ENCODE measurements around the gene UMOD. TPM values are rescaled to one million over a fixed set of nuclear protein-coding genes. Genes with fewer than 3 reads are reported as not detected.

UMOD gene
- total and polyA plus RNA-seq, 4 donors = not detected

DNA sequence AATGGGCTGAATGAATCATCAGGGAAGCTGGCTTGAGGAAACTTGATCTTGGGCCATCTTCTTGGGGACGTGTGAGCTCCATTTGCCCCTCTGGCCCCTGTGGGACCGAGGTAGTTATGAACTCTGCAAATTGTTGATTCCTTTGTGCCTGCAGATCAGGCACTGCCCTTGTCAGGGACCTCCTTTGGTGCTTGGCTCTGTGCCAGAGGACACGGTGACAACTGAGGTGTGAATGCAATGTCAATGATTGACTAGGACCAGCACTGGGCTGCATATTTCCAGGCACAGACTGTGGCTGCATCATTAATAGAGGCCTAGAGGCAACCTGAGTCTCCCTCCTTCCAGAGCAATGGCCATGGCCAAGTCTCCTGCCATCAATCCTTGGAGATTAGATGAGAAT lies 28.3 kb upstream of the UMOD start:
- no peaks in the 10 kb centered on the region for H3K36me3 ChIP-seq (ENCODE audit: control insufficient read depth in 1 of 2, insufficient read depth in 2 of 2, low read length in 1 of 2)
- H3K4me1 ChIP-seq (ENCODE audit: control insufficient read depth in 1 of 2, insufficient read depth in 2 of 2, low read length in 2 of 2) = no peaks in the 10 kb centered on the region
- WGBS, 2 donors = 50 to 61% methylated on average over 3 of the region's 3 CpGs
- no peak overlapping the region for H3K27ac ChIP-seq (ENCODE audit: low read depth in 1 of 2, low read length in 2 of 2)
- intact Hi-C loops (cut with DNase I) = no loop called here
- no peaks in the 10 kb centered on the region for H3K9me3 ChIP-seq (ENCODE audit: control insufficient read depth, low read length)
- ATAC-seq (ENCODE audit: low FRiP score) (no peak), DNase-seq (no peak)
- H3K27me3 ChIP-seq (ENCODE audit: control insufficient read depth in 1 of 2, insufficient read depth in 2 of 2, low read length in 1 of 2) = no peaks in the 10 kb centered on the region
- H3K4me3 ChIP-seq (ENCODE audit: low read length in 2 of 2) = no peak overlapping the region

DNA sequence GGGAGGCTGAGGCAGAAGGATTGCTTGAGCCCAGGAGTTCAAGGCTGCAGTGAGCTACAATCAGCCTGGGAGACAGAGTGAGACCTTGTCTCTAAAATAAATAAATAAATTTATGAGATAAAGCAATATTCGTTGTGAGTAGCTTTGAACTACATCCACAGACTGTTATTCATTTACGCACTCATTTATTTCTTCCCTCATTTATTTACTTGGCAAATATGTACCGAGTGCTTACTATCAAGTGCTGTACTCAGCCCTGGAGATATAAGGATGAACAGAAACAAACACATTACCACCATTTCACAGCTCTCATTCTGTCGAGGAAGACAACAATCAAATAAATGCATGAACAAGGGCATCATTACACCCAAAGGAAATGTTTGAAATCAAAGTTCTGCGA lies 24.7 kb upstream of the UMOD start:
- Histone ChIP-seq H3K4me1 (ENCODE audit: control insufficient read depth in 1 of 2, insufficient read depth in 2 of 2, low read length in 2 of 2) (no peaks in the 10 kb centered on the region), H3K27ac (ENCODE audit: low read depth in 1 of 2, low read length in 2 of 2) (no peak overlapping the region), H3K4me3 (ENCODE audit: low read length in 2 of 2) (no peak overlapping the region), H3K27me3 (ENCODE audit: control insufficient read depth in 1 of 2, insufficient read depth in 2 of 2, low read length in 1 of 2) (no peaks in the 10 kb centered on the region), H3K36me3 (ENCODE audit: control insufficient read depth in 1 of 2, insufficient read depth in 2 of 2, low read length in 1 of 2) (no peaks in the 10 kb centered on the region), H3K9me3 (ENCODE audit: control insufficient read depth, low read length) (peaks cover 1% of the 10 kb centered on the region)
- intact Hi-C loops (cut with DNase I) = no loop called here
- DNase-seq (no peak), ATAC-seq (ENCODE audit: low FRiP score) (no peak)
- WGBS, 2 donors = 72 to 75% methylated on average over 5 of the region's 5 CpGs

DNA sequence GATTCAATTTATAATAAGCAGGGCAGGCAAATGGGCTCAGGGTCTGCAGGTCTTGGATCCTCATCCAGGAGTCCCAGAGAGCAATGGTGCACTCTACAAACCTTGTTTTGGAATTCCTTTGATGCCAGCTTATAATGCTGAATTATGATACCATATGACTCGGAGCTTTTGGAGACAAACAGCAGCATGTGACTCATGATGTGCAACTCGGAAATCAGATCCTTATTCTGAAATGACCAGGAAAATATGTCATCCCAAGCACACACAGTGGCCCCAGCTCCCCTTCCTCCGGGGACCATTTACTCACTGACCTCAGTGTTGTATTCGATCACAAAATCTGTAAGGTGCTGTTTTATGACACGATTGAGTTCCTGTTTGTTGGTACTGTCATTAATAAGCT lies 20.2 kb upstream of the UMOD start:
- peaks cover 1% of the 10 kb centered on the region for H3K9me3 ChIP-seq (ENCODE audit: control insufficient read depth, low read length)
- DNase-seq (no peak), ATAC-seq (ENCODE audit: low FRiP score) (no peak)
- no peaks in the 10 kb centered on the region for H3K36me3 ChIP-seq (ENCODE audit: control insufficient read depth in 1 of 2, insufficient read depth in 2 of 2, low read length in 1 of 2)
- H3K27ac ChIP-seq (ENCODE audit: low read depth in 1 of 2, low read length in 2 of 2) = no peak overlapping the region
- intact Hi-C loops (cut with DNase I) = no loop called here
- H3K4me3 ChIP-seq (ENCODE audit: low read length in 2 of 2) = no peak overlapping the region
- WGBS, 2 donors = 72 to 78% methylated on average over 5 of the region's 5 CpGs
- no peaks in the 10 kb centered on the region for H3K4me1 ChIP-seq (ENCODE audit: control insufficient read depth in 1 of 2, insufficient read depth in 2 of 2, low read length in 2 of 2)
- H3K27me3 ChIP-seq (ENCODE audit: control insufficient read depth in 1 of 2, insufficient read depth in 2 of 2, low read length in 1 of 2) = peaks cover 0 to 2% of the 10 kb centered on the region in 2 donors

DNA sequence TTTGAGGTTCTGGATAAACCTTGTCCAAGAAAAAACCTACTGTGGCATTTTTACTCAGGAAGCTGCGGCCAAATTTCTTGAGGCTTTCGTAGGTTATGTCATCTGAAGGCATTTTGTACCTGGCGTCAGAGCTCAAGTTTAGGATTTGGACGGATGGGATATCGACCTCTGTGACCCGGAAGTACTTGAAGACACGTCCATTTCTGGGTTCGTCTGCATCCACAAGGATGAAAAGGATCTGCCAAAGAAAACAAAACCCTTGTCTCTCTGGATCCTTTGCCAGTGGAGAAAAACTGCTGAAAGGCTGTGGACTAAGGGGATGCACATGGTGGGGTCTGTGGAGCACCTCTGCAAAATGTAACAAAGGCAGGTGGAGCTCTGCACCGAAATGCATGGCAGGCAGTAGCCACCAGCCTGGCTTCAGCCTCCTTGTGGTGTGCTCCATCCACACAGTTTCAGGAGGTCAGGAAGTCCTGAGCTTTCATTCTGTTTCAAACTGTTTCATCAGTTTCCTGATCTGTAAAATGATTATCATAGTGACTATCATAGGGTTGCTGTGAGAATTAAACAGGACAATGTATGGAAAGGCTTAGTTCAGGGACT lies 17.0 kb upstream of the UMOD start:
- WGBS, 2 donors = 65 to 67% methylated on average over 9 of the region's 9 CpGs
- intact Hi-C loops (cut with DNase I) = no loop called here

DNA sequence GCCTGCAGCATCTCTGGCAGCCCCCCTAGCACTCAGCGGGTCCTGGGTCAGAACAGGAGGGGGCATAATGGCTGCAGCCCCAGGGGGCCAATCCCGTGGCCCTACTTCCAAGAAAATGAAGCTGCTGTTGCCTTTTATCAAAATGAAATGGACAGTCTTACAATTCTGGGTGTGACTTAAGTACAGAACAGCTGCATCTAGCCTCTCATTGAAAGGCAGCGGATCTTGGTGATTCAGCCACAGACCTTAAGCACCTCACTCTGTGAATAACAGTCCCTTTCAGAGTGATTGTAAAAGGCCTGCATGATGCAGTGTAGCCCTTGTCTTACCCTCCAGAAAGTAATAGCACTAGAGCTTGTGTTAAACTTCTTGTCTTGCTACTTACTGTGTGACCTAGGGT lies 11.5 kb upstream of the UMOD start:
- intact Hi-C loops (cut with DNase I) = no loop called here

More for the DNA sequence above, 17.0 kb upstream of the UMOD start:
- peaks cover 1% of the 10 kb centered on the region for H3K9me3 ChIP-seq (ENCODE audit: control insufficient read depth, low read length)
- no peak overlapping the region for H3K27ac ChIP-seq (ENCODE audit: low read depth in 1 of 2, low read length in 2 of 2)
- no peak overlapping the region for H3K4me3 ChIP-seq (ENCODE audit: low read length in 2 of 2)
- H3K4me1 ChIP-seq (ENCODE audit: control insufficient read depth in 1 of 2, insufficient read depth in 2 of 2, low read length in 2 of 2) = no peaks in the 10 kb centered on the region
- peaks cover 0 to 2% of the 10 kb centered on the region in 2 donors for H3K27me3 ChIP-seq (ENCODE audit: control insufficient read depth in 1 of 2, insufficient read depth in 2 of 2, low read length in 1 of 2)
- DNase-seq = no peak
- no peaks in the 10 kb centered on the region for H3K36me3 ChIP-seq (ENCODE audit: control insufficient read depth in 1 of 2, insufficient read depth in 2 of 2, low read length in 1 of 2)
- no peak for ATAC-seq (ENCODE audit: low FRiP score)

DNA sequence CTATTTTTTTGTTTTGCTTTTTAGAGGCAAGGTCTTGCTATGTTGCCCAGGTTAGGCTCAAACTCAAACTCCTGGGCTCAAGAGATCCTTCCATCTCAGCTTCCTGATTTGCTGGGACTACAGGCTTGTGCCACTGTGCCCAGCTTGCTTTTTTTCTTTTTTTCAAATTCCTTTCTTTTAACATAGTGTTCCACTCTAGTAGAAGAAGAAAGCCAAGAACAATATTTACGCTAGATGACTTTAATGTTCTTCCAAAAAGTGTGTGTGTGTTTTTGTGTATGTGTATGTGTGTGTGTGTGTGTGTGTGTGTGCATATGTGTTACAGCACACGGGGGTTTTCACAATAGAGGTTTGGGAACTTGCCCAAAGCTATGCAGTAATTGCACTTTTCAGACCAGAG lies 10.7 kb upstream of the UMOD start:
- Histone ChIP-seq H3K9me3 (ENCODE audit: control insufficient read depth, low read length) (no peaks in the 10 kb centered on the region), H3K27ac (ENCODE audit: low read depth in 1 of 2, low read length in 2 of 2) (no peak overlapping the region), H3K4me3 (ENCODE audit: low read length in 2 of 2) (no peak overlapping the region), H3K27me3 (ENCODE audit: control insufficient read depth in 1 of 2, insufficient read depth in 2 of 2, low read length in 1 of 2) (no peaks in the 10 kb centered on the region), H3K4me1 (ENCODE audit: control insufficient read depth in 1 of 2, insufficient read depth in 2 of 2, low read length in 2 of 2) (no peaks in the 10 kb centered on the region), H3K36me3 (ENCODE audit: control insufficient read depth in 1 of 2, insufficient read depth in 2 of 2, low read length in 1 of 2) (no peaks in the 10 kb centered on the region)
- 4 to 12% methylated on average over 2 of the region's 2 CpGs for WGBS, 2 donors
- DNase-seq (no peak), ATAC-seq (ENCODE audit: low FRiP score) (no peak)
- intact Hi-C loops (cut with DNase I) = no loop called here

More for the DNA sequence above, 11.5 kb upstream of the UMOD start:
- H3K4me3 ChIP-seq (ENCODE audit: low read length in 2 of 2) = no peak overlapping the region
- no peak for DNase-seq
- ATAC-seq (ENCODE audit: low FRiP score) = no peak
- 72 to 84% methylated on average over 3 of the region's 3 CpGs for WGBS, 2 donors
- H3K27ac ChIP-seq (ENCODE audit: low read depth in 1 of 2, low read length in 2 of 2) = no peak overlapping the region
- no peaks in the 10 kb centered on the region for H3K9me3 ChIP-seq (ENCODE audit: control insufficient read depth, low read length)
- no peaks in the 10 kb centered on the region for H3K36me3 ChIP-seq (ENCODE audit: control insufficient read depth in 1 of 2, insufficient read depth in 2 of 2, low read length in 1 of 2)
- H3K4me1 ChIP-seq (ENCODE audit: control insufficient read depth in 1 of 2, insufficient read depth in 2 of 2, low read length in 2 of 2) = no peaks in the 10 kb centered on the region
- no peaks in the 10 kb centered on the region for H3K27me3 ChIP-seq (ENCODE audit: control insufficient read depth in 1 of 2, insufficient read depth in 2 of 2, low read length in 1 of 2)

DNA sequence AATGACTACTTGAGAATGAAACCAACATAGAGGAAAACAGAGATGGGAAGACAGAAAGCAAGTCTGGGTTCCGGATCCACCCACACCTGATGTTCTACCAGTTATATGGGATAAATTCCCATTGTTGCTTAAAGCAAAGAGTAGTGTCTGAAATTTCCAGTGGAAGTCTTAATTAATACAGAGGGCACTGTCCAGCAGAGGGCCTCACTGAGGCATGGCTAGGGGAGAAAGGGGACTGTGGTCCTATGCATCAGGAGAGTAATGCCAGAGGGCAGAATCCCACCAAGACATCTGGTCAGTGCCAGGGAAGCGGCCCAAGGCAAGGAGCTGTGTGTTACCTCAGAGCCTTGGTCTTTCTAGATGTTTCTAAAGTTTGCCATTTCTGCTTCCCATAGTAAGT lies 7.5 kb upstream of the UMOD start:
- Histone ChIP-seq H3K4me3 (ENCODE audit: low read length in 2 of 2) (no peak overlapping the region), H3K4me1 (ENCODE audit: control insufficient read depth in 1 of 2, insufficient read depth in 2 of 2, low read length in 2 of 2) (no peaks in the 10 kb centered on the region), H3K27me3 (ENCODE audit: control insufficient read depth in 1 of 2, insufficient read depth in 2 of 2, low read length in 1 of 2) (no peaks in the 10 kb centered on the region), H3K36me3 (ENCODE audit: control insufficient read depth in 1 of 2, insufficient read depth in 2 of 2, low read length in 1 of 2) (no peaks in the 10 kb centered on the region), H3K9me3 (ENCODE audit: control insufficient read depth, low read length) (no peaks in the 10 kb centered on the region), H3K27ac (ENCODE audit: low read depth in 1 of 2, low read length in 2 of 2) (no peak overlapping the region)
- WGBS, 2 donors = 49 to 57% methylated on average over 2 of the region's 2 CpGs
- ATAC-seq (ENCODE audit: low FRiP score) (no peak), DNase-seq (no peak)
- intact Hi-C loops (cut with DNase I) = no loop called here

DNA sequence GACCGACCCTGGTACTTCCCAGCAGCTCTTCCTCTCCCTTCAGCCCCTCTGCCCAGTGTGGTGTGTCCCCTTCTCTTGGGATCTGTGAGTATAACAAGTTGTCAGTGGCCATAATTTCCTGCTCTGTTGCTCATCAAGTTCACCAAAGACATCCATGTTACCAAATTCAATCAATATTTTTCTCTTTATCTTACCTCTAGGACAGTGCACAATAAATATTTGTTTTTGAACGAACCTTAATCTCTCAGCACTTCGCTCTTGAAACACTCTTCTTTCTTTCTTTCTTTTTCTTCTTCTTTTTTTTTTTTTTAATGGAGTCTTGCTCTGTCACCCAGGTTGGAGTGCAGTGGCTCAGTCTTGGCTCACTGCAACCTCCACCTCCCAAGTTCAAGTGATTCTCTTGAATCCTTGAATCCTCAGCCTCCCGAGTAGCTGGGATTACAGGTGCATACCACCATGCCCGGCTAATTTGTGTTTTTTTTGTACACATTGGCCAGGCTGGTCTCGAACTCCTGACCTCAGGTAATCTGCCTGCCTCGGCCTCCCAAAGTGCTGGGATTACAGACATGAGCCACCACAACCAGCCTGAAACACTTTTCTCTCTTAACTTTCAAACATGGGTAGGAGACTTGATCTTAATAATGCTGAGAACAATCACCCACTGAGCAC lies 2.7 kb upstream of the UMOD start:
- ATAC-seq (ENCODE audit: low FRiP score) (no peak), DNase-seq (no peak)

DNA sequence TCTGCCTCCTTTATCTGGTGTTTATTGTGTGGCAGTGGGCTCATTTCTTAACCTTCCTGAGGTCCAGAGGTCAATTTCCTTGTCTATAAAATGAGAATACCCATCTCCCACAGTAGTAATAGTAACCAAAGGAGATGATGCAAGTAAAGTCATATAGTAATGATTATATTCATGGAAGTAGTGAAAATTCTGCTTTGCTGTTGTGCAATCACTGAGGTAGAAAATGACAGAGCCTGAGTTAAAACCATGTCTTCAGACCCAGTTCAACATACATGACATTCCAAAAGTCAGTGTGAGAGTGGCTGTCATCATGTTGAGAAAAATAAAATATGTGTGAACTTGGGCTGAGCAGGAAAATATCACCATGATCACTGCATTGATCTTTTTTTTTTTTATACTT lies 864 bp upstream of the UMOD start:
- ATAC-seq (ENCODE audit: low FRiP score) (no peak), DNase-seq (no peak)
- Histone ChIP-seq H3K27ac (ENCODE audit: low read depth in 1 of 2, low read length in 2 of 2) (no peak overlapping the region), H3K36me3 (ENCODE audit: control insufficient read depth in 1 of 2, insufficient read depth in 2 of 2, low read length in 1 of 2) (no peaks in the 10 kb centered on the region), H3K4me3 (ENCODE audit: low read length in 2 of 2) (no peak overlapping the region), H3K9me3 (ENCODE audit: control insufficient read depth, low read length) (no peaks in the 10 kb centered on the region), H3K27me3 (ENCODE audit: control insufficient read depth in 1 of 2, insufficient read depth in 2 of 2, low read length in 1 of 2) (no peaks in the 10 kb centered on the region), H3K4me1 (ENCODE audit: control insufficient read depth in 1 of 2, insufficient read depth in 2 of 2, low read length in 2 of 2) (no peaks in the 10 kb centered on the region)
- intact Hi-C loops (cut with DNase I) = no loop called here

More for the DNA sequence above, 2.7 kb upstream of the UMOD start:
- H3K9me3 ChIP-seq (ENCODE audit: control insufficient read depth, low read length) = no peaks in the 10 kb centered on the region
- H3K36me3 ChIP-seq (ENCODE audit: control insufficient read depth in 1 of 2, insufficient read depth in 2 of 2, low read length in 1 of 2) = no peaks in the 10 kb centered on the region
- intact Hi-C loops (cut with DNase I) = no loop called here
- no peaks in the 10 kb centered on the region for H3K4me1 ChIP-seq (ENCODE audit: control insufficient read depth in 1 of 2, insufficient read depth in 2 of 2, low read length in 2 of 2)
- no peaks in the 10 kb centered on the region for H3K27me3 ChIP-seq (ENCODE audit: control insufficient read depth in 1 of 2, insufficient read depth in 2 of 2, low read length in 1 of 2)
- H3K4me3 ChIP-seq (ENCODE audit: low read length in 2 of 2) = no peak overlapping the region
- no peak overlapping the region for H3K27ac ChIP-seq (ENCODE audit: low read depth in 1 of 2, low read length in 2 of 2)
- 69 to 71% methylated on average over 7 of the region's 7 CpGs for WGBS, 2 donors
